K562 (cell line): Measurements from ENCODE around the gene CDC20. TPM values are rescaled to one million over a fixed set of nuclear protein-coding genes. Genes with fewer than 3 reads are reported as not detected.
A peak's percentile ranks its signal among the peaks of the same experiment; 100 is the strongest.

Experiments
- BRD9 ChIP-seq: fragments of 450-650 bp; IDR thresholded peaks from 2 replicates; pipeline ENCODE4 v1.6.1; 2018; ENCODE audit warnings: low read depth; ENCODE audit not compliant: partially characterized antibody
- FOXA3 ChIP-seq, 2 experiments: fragments of 450-650 bp in 1 of 2; sonication (generic) in 1 of 2; formaldehyde crosslinking; IDR thresholded peaks in 1 of 2; conservative IDR thresholded peaks in 1 of 2; 2 replicates each; pipeline versions ENCODE4 v1.4.0 to v1.8.0; 2020 to 2022; ENCODE audit warnings: mild to moderate bottlenecking in 2 of 2, missing genetic modification reagents in 1 of 2
- FUS ChIP-seq: fragments of 200-400 bp; formaldehyde crosslinking; optimal IDR thresholded peaks from 2 replicates; pipeline ENCODE3; 2017; ENCODE audit warnings: low read depth, low read length
- HOXB6 ChIP-seq: fragments of 250-450 bp; sonication (Bioruptor Pico); IDR thresholded peaks from 2 replicates; pipeline ENCODE4 v1.5.1; 2022; ENCODE audit warnings: mild to moderate bottlenecking, borderline replicate concordance
- JUN ChIP-seq, 2 experiments: sonication (generic) in 1 of 2; formaldehyde crosslinking in 1 of 2; IDR thresholded peaks; 2 replicates each; pipeline versions ENCODE4 v1.6.1 to v1.8.0; 2012 to 2022; ENCODE audit warnings: borderline replicate concordance in 2 of 2, mild to moderate bottlenecking in 2 of 2, improper control_type of control experiment in 1 of 2, low read depth in 1 of 2, low read length in 1 of 2, missing genetic modification reagents in 1 of 2
- MAFG ChIP-seq: fragments of 450-650 bp; conservative IDR thresholded peaks from 2 replicates; pipeline ENCODE4 v1.6.1; 2016; ENCODE audit warnings: missing genetic modification characterization, missing compliant biosample characterization
- MECOM ChIP-seq: fragments of 250-450 bp; sonication (Bioruptor Pico); IDR thresholded peaks from 2 replicates; pipeline ENCODE4 v1.8.0; 2022; ENCODE audit warnings: inconsistent platforms
- PURB ChIP-seq: sonication (generic); formaldehyde crosslinking; IDR thresholded peaks from 2 replicates; pipeline ENCODE4 v1.9.0; 2021; ENCODE audit warnings: low read depth, mild to moderate bottlenecking, missing genetic modification reagents
- SMARCA4 ChIP-seq: fragments of 450-650 bp; IDR thresholded peaks from 2 replicates; pipeline ENCODE4 v1.6.1; 2016
- THRA ChIP-seq: fragments of 450-650 bp; IDR thresholded peaks from 2 replicates; pipeline ENCODE4 v1.6.1; 2017; ENCODE audit warnings: mild to moderate bottlenecking, moderate library complexity
- ZNF146 ChIP-seq: IDR thresholded peaks from one replicate; pipeline ENCODE4 v1.6.1; 2018; ENCODE audit warnings: missing compliant biosample characterization; ENCODE audit not compliant: unreplicated experiment
- polyA plus RNA-seq, 8 experiments: library from polyadenylated mRNA; depleted of rRNA in 4 of 8; stranded (reverse) in 5 of 8; unstranded in 3 of 8; fragments of >200 nt; fragmentation: Nextera tagmentation in 2 of 8; fragmentation: Illumina TruSeq in 1 of 8; extraction: Ambion mirVana in 2 of 8; extraction: Trizol in 1 of 8; gene quantifications; 2 replicates each; pipeline versions ENCODE4 v1.2.1 to v1.2.3, GENCODE V29; 2011 to 2014; ENCODE audit warnings: inconsistent platforms in 1 of 8, missing spikeins in 1 of 8
- total RNA-seq, 7 experiments: library from RNA; depleted of rRNA in 6 of 7; stranded (reverse); fragments of >200 nt in 6 of 7; fragmentation: Illumina TruSeq in 2 of 7; extraction: Trizol in 2 of 7; gene quantifications; 2 replicates each; pipeline versions ENCODE4 v1.2.1 to v1.2.3, GENCODE V29; 2011 to 2021; ENCODE audit warnings: low replicate concordance in 1 of 7
- TF ChIP-seq, protein P1 (sequence below): fragments of 450-650 bp; IDR thresholded peaks from 2 replicates; pipeline ENCODE4 v1.6.1; 2016; ENCODE audit warnings: mild to moderate bottlenecking, moderate library complexity
- TF ChIP-seq, protein P2 (sequence below): fragments of 450-650 bp; formaldehyde crosslinking; IDR thresholded peaks from 2 replicates; pipeline ENCODE4 v1.4.0; 2020; ENCODE audit warnings: mild to moderate bottlenecking, moderate library complexity

Gene CDC20
- total and polyA plus RNA-seq, 9 of the 15 experiments (the other 6 are each of a cell fraction or from before 2014, with no cell fraction given), result 45.2 to 224 (median 121) TPM

GRCh38 chr1:43405219-43405875 is 46.6 kb downstream of the CDC20 start (continued):
- TF ChIP-seq HOXB6 (CRISPR knock-in tag) (no peak), ZNF146 (CRISPR knock-in tag) (no peak), BRD9 (no peak), FUS (no peak), THRA (no peak), SMARCA4 (peak; percentile 90; the same call in 1 of the 2 replicates), JUN (IDR thresholded peaks at IDR 0.05; ENCODE audit: borderline replicate concordance, low read depth, low read length) (no peak; the same call in 1 of the 2 replicates), JUN (CRISPR knock-in tag; IDR thresholded peaks at IDR 0.05; ENCODE audit: borderline replicate concordance) (no peak), MAFG (tag) (peak; percentile 95), FOXA3 (CRISPR knock-in tag; conservative IDR thresholded peaks at IDR 0.05 in 1 of 2, IDR thresholded peaks at IDR 0.05 in 1 of 2) (no peak), PURB (CRISPR knock-in tag) (no peak), MECOM (CRISPR knock-in tag) (peak; percentile 89)
- TF ChIP-seq, protein P1, sequence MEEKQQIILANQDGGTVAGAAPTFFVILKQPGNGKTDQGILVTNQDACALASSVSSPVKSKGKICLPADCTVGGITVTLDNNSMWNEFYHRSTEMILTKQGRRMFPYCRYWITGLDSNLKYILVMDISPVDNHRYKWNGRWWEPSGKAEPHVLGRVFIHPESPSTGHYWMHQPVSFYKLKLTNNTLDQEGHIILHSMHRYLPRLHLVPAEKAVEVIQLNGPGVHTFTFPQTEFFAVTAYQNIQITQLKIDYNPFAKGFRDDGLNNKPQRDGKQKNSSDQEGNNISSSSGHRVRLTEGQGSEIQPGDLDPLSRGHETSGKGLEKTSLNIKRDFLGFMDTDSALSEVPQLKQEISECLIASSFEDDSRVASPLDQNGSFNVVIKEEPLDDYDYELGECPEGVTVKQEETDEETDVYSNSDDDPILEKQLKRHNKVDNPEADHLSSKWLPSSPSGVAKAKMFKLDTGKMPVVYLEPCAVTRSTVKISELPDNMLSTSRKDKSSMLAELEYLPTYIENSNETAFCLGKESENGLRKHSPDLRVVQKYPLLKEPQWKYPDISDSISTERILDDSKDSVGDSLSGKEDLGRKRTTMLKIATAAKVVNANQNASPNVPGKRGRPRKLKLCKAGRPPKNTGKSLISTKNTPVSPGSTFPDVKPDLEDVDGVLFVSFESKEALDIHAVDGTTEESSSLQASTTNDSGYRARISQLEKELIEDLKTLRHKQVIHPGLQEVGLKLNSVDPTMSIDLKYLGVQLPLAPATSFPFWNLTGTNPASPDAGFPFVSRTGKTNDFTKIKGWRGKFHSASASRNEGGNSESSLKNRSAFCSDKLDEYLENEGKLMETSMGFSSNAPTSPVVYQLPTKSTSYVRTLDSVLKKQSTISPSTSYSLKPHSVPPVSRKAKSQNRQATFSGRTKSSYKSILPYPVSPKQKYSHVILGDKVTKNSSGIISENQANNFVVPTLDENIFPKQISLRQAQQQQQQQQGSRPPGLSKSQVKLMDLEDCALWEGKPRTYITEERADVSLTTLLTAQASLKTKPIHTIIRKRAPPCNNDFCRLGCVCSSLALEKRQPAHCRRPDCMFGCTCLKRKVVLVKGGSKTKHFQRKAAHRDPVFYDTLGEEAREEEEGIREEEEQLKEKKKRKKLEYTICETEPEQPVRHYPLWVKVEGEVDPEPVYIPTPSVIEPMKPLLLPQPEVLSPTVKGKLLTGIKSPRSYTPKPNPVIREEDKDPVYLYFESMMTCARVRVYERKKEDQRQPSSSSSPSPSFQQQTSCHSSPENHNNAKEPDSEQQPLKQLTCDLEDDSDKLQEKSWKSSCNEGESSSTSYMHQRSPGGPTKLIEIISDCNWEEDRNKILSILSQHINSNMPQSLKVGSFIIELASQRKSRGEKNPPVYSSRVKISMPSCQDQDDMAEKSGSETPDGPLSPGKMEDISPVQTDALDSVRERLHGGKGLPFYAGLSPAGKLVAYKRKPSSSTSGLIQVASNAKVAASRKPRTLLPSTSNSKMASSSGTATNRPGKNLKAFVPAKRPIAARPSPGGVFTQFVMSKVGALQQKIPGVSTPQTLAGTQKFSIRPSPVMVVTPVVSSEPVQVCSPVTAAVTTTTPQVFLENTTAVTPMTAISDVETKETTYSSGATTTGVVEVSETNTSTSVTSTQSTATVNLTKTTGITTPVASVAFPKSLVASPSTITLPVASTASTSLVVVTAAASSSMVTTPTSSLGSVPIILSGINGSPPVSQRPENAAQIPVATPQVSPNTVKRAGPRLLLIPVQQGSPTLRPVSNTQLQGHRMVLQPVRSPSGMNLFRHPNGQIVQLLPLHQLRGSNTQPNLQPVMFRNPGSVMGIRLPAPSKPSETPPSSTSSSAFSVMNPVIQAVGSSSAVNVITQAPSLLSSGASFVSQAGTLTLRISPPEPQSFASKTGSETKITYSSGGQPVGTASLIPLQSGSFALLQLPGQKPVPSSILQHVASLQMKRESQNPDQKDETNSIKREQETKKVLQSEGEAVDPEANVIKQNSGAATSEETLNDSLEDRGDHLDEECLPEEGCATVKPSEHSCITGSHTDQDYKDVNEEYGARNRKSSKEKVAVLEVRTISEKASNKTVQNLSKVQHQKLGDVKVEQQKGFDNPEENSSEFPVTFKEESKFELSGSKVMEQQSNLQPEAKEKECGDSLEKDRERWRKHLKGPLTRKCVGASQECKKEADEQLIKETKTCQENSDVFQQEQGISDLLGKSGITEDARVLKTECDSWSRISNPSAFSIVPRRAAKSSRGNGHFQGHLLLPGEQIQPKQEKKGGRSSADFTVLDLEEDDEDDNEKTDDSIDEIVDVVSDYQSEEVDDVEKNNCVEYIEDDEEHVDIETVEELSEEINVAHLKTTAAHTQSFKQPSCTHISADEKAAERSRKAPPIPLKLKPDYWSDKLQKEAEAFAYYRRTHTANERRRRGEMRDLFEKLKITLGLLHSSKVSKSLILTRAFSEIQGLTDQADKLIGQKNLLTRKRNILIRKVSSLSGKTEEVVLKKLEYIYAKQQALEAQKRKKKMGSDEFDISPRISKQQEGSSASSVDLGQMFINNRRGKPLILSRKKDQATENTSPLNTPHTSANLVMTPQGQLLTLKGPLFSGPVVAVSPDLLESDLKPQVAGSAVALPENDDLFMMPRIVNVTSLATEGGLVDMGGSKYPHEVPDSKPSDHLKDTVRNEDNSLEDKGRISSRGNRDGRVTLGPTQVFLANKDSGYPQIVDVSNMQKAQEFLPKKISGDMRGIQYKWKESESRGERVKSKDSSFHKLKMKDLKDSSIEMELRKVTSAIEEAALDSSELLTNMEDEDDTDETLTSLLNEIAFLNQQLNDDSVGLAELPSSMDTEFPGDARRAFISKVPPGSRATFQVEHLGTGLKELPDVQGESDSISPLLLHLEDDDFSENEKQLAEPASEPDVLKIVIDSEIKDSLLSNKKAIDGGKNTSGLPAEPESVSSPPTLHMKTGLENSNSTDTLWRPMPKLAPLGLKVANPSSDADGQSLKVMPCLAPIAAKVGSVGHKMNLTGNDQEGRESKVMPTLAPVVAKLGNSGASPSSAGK, result no peak; the same call in 1 of the 2 replicates
- TF ChIP-seq, protein P2, sequence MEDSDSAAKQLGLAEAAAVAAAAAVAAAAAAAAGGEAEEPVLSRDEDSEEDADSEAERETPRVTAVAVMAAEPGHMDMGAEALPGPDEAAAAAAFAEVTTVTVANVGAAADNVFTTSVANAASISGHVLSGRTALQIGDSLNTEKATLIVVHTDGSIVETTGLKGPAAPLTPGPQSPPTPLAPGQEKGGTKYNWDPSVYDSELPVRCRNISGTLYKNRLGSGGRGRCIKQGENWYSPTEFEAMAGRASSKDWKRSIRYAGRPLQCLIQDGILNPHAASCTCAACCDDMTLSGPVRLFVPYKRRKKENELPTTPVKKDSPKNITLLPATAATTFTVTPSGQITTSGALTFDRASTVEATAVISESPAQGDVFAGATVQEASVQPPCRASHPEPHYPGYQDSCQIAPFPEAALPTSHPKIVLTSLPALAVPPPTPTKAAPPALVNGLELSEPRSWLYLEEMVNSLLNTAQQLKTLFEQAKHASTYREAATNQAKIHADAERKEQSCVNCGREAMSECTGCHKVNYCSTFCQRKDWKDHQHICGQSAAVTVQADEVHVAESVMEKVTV (CRISPR knock-in tag), result no peak
